Ovary (tissue), 9 donors: ENCODE measurements around the gene FHAD1. TPM values are rescaled to one million over a fixed set of nuclear protein-coding genes. Genes with fewer than 3 reads are reported as not detected.

Source experiments
- DNase-seq, 5 donors: peaks; one replicate each; pipeline ENCODE4 v3.0.0-alpha.2; 2019 to 2020
- H3K27ac ChIP-seq, 2 donors: fragments of 200-600 bp; one replicate each; pipeline versions ENCODE4 v1.5.1 to v1.8.0; 2019 to 2022
- H3K27me3 ChIP-seq: fragments of 200-600 bp; one replicate; pipeline ENCODE4 v1.8.0; 2022
- H3K36me3 ChIP-seq: fragments of 200-600 bp; sonication (generic); one replicate; pipeline ENCODE4 v1.5.1; 2019
- H3K4me1 ChIP-seq: one replicate; pipeline ENCODE4 v1.8.1; 2013; ENCODE audit warnings: mild to moderate bottlenecking, moderate library complexity; ENCODE audit not compliant: insufficient read depth
- H3K4me3 ChIP-seq: fragments of 200-600 bp; sonication (generic); one replicate; pipeline ENCODE4 v1.5.1; 2017
- H3K9me3 ChIP-seq, 2 donors: fragments of 200-600 bp in 1 of 2; sonication (generic) in 1 of 2; one replicate each; pipeline versions ENCODE4 v1.5.1 to v1.8.1; 2013 to 2019; ENCODE audit warnings: mild to moderate bottlenecking in 1 of 2, moderate library complexity in 1 of 2
- EP300 ChIP-seq: sonication (generic); formaldehyde crosslinking; IDR thresholded peaks from one replicate; pipeline ENCODE4 v1.6.1; 2017; ENCODE audit warnings: antibody characterized with exemption
- POLR2A ChIP-seq: fragments of 450-650 bp; IDR thresholded peaks from one replicate; pipeline ENCODE4 v1.6.1; 2017; ENCODE audit warnings: antibody characterized with exemption, mild to moderate bottlenecking, moderate library complexity
- WGBS, 3 donors: extraction: QIAGEN DNeasy Blood & Tissue Kit in 1 of 3; methylation state at CpG; one replicate each; pipeline versions ENCODE4 v1.1.5 to v1.1.7; 2013 to 2017; 5-methylcytosine and 5-hydroxymethylcytosine counted together
- intact Hi-C, 4 donors: fragments of 100-400 bp; cut with DNase I; formaldehyde crosslinking; loops; one replicate each; pipeline versions ENCODE4 v1.11.0 to v1.15.1; 2022 to 2023
- polyA plus RNA-seq, 2 donors: library from polyadenylated mRNA; stranded (reverse); fragments of 200-250 nt in 1 of 2; fragments of 350-450 nt in 1 of 2; fragmentation: Illumina TruSeq in 1 of 2; extraction: RNeasy Lipid Tissue Mini Kit (QIAGEN cat#74804) in 1 of 2; gene quantifications; one replicate each; pipeline ENCODE4 v1.2.3, GENCODE V29; 2013 to 2014
- total RNA-seq, 7 donors: library from RNA; depleted of rRNA in 2 of 7; stranded (reverse); fragments of >200 nt in 2 of 7; fragmentation: NEBNext Ultra II Directional in 3 of 7; extraction: Animal tissue kit (Norgen Biotek cat#: 25700) in 3 of 7; gene quantifications; one replicate each; pipeline versions ENCODE4 v1.1.0 to v1.2.4, GENCODE V29; 2016 to 2023
- TF ChIP-seq, protein P1 (sequence below), 3 donors: fragments of 450-650 bp in 2 of 3; fragments of 200-600 bp in 1 of 3; IDR thresholded peaks; one replicate each; pipeline versions ENCODE4 v1.5.1 to v1.8.0; 2016 to 2022; ENCODE audit warnings: antibody characterized with exemption in 3 of 3, mild to moderate bottlenecking in 1 of 3
- donor health status: DM: no; HTN: no; CAD: no; lungs with moderate emphysema.
- donor health status: DM: no; HTN: no; CAD: no.
- donor health status: Bipolar disorder and iron deficiency.
- donor health status: DM: yes; HTN: yes; CAD: no.
- donor health status: DM: no; HTN: no; CAD: no.
- donor health status: DM: yes; HTN: yes; CAD: no.

FHAD1 gene
- total and polyA plus RNA-seq, 9 donors = 0.40 to 23.0 (median 1.4) TPM

DNA sequence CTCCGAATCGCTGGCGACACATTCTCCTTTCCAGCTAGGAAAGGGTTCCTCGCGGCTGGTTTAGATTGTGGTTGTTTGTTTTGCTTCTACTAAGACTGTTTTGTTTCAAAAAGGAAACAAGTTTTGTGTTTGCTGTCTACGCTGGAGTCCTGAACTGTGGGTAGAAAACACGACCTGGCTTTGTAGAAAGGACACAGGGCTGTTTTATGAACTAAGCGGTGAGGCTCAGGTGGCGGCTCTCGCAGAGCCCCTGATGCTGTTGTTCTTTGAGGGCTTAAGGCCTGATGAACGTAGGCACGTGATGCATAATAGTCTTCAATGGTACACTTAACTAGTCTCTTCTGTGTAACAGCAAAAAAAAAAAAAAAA is 27.0 kb upstream of the FHAD1 start:
- Histone ChIP-seq H3K36me3 (no peaks in the 10 kb centered on the region), H3K9me3 (no peaks in the 10 kb centered on the region), H3K4me3 (no peak overlapping the region), H3K27ac (no peak overlapping the region), H3K27me3 (no peaks in the 10 kb centered on the region), H3K4me1 (peaks cover 8% of the 10 kb centered on the region)
- peak in 1 of 5 donors; percentile 17 for DNase-seq
- intact Hi-C loops = no loop called here
- WGBS, 3 donors = 34 to 65% (median 45%) methylated on average over 12 of the region's 12 CpGs
- TF ChIP-seq EP300 (no peak), POLR2A (no peak)
- TF ChIP-seq, protein P1, sequence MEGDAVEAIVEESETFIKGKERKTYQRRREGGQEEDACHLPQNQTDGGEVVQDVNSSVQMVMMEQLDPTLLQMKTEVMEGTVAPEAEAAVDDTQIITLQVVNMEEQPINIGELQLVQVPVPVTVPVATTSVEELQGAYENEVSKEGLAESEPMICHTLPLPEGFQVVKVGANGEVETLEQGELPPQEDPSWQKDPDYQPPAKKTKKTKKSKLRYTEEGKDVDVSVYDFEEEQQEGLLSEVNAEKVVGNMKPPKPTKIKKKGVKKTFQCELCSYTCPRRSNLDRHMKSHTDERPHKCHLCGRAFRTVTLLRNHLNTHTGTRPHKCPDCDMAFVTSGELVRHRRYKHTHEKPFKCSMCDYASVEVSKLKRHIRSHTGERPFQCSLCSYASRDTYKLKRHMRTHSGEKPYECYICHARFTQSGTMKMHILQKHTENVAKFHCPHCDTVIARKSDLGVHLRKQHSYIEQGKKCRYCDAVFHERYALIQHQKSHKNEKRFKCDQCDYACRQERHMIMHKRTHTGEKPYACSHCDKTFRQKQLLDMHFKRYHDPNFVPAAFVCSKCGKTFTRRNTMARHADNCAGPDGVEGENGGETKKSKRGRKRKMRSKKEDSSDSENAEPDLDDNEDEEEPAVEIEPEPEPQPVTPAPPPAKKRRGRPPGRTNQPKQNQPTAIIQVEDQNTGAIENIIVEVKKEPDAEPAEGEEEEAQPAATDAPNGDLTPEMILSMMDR (IDR thresholded peaks at IDR 0.05) = no peak

DNA sequence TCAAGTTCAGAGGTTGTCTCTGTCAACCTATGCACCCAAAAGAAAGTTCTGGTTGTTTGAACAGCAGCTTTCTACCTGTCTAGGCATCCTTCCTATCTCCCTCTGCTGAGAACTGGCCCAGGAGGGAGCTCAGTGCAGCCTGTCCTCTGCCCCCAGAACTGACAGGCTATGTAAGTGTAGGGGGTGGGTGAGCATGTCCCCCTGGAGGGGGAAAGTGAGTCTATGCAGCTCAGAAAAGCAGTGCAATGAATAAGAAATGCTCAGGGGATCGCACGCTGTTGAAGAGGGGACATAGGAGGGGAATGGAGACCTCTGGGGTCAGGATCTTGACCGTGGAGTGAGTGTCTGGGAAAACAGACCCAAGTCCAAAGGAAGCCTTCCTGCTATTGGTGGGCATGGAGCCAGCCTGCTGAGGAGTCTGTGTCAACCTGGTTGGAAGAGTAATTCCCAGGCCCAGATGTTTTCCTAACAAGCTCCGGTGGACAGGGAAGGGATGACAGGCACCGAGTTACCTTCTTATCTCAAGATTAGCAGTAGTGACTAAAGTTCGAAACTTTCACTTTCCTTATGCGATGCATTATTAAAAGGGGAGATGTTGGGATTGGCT is 26.1 kb upstream of the FHAD1 start:
- H3K36me3 ChIP-seq = no peaks in the 10 kb centered on the region
- no peaks in the 10 kb centered on the region for H3K27me3 ChIP-seq
- peak in 4 of 5 donors; percentile 48 to 64 (median 60) for DNase-seq
- no peak overlapping the region for H3K4me3 ChIP-seq
- intact Hi-C loops = no loop called here
- H3K4me1 ChIP-seq = peaks cover 5% of the 10 kb centered on the region
- 41 to 57% (median 44%) methylated on average over 7 of the region's 7 CpGs for WGBS, 3 donors
- TF ChIP-seq, protein P1 (IDR thresholded peaks at IDR 0.05) = no peak
- TF ChIP-seq EP300 = no peak
- no peak for TF ChIP-seq POLR2A
- H3K27ac ChIP-seq = peak overlapping the region in 1 of 2 donors; percentile 8
- H3K9me3 ChIP-seq = no peaks in the 10 kb centered on the region

DNA sequence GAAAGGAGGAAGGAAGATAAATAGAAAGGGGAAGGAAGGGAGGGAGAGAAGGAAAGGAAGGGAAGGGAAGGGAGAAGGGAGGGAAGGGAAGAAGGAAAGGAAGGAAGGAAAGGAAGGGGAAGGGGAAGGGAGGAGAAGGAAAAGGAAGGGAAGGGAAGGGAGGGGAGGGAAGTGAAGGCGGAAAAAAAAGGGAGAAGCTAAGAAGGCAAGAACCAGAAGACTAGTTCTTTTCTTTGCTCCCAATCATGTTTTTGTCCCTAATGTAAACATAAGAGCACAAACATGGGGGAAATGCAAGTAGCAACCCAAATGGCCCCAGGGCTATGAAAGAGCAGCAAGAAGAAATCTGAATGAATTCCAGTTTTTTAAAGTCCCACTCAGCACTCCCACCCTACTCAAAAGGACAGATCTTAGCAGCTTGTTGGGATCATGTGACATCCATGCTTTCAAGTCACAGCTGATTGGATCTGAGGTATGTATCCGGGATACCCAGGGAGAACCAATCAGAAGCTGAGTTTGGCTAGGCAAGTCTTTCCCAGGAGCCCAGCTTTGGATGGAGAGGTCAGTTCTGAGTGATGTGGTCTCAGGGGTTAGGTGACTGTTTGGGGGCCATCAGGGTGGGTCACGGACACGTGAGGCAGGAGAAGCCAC is 24.2 kb upstream of the FHAD1 start:
- WGBS, 3 donors = 90 to 93% (median 91%) methylated on average over 4 of the region's 4 CpGs
- intact Hi-C loops = no loop called here

DNA sequence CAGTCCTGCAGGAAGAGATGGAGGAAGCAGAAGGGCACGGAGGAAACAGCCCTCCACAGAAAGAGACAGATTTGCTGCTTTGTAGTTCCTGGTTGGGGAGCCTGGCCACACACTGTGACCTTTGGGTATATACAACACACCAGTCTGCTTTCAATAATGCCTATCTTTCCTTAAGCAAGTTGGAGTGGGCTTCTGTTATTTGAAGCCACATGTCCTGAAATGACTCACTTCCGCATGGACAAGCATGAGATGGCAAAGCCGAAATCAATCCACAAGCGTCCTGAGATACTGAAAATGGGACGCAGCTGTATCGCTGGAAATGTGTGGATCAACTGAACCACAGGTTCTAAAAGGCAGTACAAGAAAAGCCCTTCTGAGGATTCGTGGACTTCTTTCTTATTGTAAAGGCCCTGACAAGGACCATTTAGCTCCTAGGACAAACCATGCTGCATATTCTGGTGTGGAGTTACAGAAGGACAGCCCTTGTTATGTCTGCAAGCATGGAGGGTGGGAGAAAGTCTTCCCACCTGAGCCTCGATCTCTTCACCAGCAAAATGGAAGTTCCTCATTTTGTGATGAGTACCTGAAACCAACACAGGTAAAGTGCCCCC is 22.7 kb upstream of the FHAD1 start:
- Histone ChIP-seq H3K27me3 (no peaks in the 10 kb centered on the region), H3K27ac (no peak overlapping the region), H3K36me3 (no peaks in the 10 kb centered on the region), H3K4me1 (peaks cover 2% of the 10 kb centered on the region), H3K9me3 (no peaks in the 10 kb centered on the region), H3K4me3 (no peak overlapping the region)
- DNase-seq = no peak
- TF ChIP-seq, protein P1 (IDR thresholded peaks at IDR 0.05) = no peak
- TF ChIP-seq POLR2A = no peak
- intact Hi-C loops = no loop called here
- WGBS, 3 donors = 94 to 96% (median 95%) methylated on average over 8 of the region's 8 CpGs

More for the DNA sequence above, 24.2 kb upstream of the FHAD1 start:
- Histone ChIP-seq H3K4me1 (peaks cover 5% of the 10 kb centered on the region), H3K27me3 (no peaks in the 10 kb centered on the region), H3K4me3 (no peak overlapping the region), H3K36me3 (no peaks in the 10 kb centered on the region), H3K9me3 (no peaks in the 10 kb centered on the region), H3K27ac (no peak overlapping the region)
- DNase-seq = no peak
- TF ChIP-seq EP300 = no peak
- TF ChIP-seq POLR2A = no peak
- TF ChIP-seq, protein P1 (IDR thresholded peaks at IDR 0.05) = no peak
